Right lobe of liver (tissue), 6 donors: ENCODE measurements around the gene TACR1. TPM values are rescaled to one million over a fixed set of nuclear protein-coding genes. Genes with fewer than 3 reads are reported as not detected.

ENCODE experiments used
- ATAC-seq, 4 donors: fragments of 200-7000 bp; cut with Tn5 transposase; one replicate each; pipeline ENCODE4 v1.9.1; 2020; ENCODE audit warnings: mild to moderate bottlenecking in 4 of 4, moderate library complexity in 4 of 4
- DNase-seq, 3 donors: peaks; one replicate each; pipeline ENCODE4 v3.0.0-alpha.2; 2020
- H3K27ac ChIP-seq, 3 donors: fragments of 200-600 bp; one replicate each; pipeline ENCODE4 v1.8.0; 2022
- H3K27me3 ChIP-seq, 2 donors: fragments of 200-600 bp; one replicate each; pipeline ENCODE4 v1.8.0; 2022
- H3K36me3 ChIP-seq, 4 donors: fragments of 200-600 bp; sonication (generic) in 1 of 4; one replicate each; pipeline versions ENCODE4 v1.5.1 to v1.8.0; 2017 to 2022; ENCODE audit warnings: control low read depth in 1 of 4
- H3K4me1 ChIP-seq, 4 donors: fragments of 200-600 bp; sonication (generic) in 1 of 4; one replicate each; pipeline versions ENCODE4 v1.5.1 to v1.8.0; 2017 to 2022; ENCODE audit warnings: control low read depth in 1 of 4
- H3K4me3 ChIP-seq, 3 donors: fragments of 200-600 bp; one replicate each; pipeline ENCODE4 v1.8.0; 2022
- H3K9me3 ChIP-seq, 4 donors: fragments of 200-600 bp; sonication (generic) in 1 of 4; one replicate each; pipeline versions ENCODE4 v1.5.1 to v1.8.0; 2017 to 2022; ENCODE audit warnings: control low read depth in 1 of 4
- POLR2A ChIP-seq: fragments of 450-650 bp; IDR thresholded peaks from one replicate; pipeline ENCODE4 v1.6.1; 2017; ENCODE audit warnings: antibody characterized with exemption, mild to moderate bottlenecking
- WGBS: methylation state at CpG from one replicate; pipeline ENCODE4 v1.1.6; 2018; ENCODE audit warnings: low coverage, low lambda C conversion rate; ENCODE audit not compliant: insufficient coverage; ENCODE audit errors: missing lambda C conversion rate; 5-methylcytosine and 5-hydroxymethylcytosine counted together
- intact Hi-C, 2 donors: fragments of 100-400 bp; cut with DNase I; formaldehyde crosslinking; loops; one replicate each; pipeline versions ENCODE4 v1.11.2 to v1.14.1; 2022
- total RNA-seq, 6 experiments: library from RNA; depleted of rRNA in 2 of 6; stranded (reverse); fragments of >200 nt in 2 of 6; fragmentation: NEBNext Ultra II Directional in 3 of 6; extraction: Animal tissue kit (Norgen Biotek cat#: 25700) in 3 of 6; gene quantifications; one replicate each; pipeline versions ENCODE4 v1.1.0 to v1.2.4, GENCODE V29; 2016 to 2023
- TF ChIP-seq, protein P1 (sequence below), 4 donors: fragments of 200-600 bp in 3 of 4; fragments of 450-650 bp in 1 of 4; IDR thresholded peaks; one replicate each; pipeline versions ENCODE4 v1.5.1 to v1.8.0; 2016 to 2022; ENCODE audit warnings: antibody characterized with exemption in 4 of 4, mild to moderate bottlenecking in 2 of 4
- donor health status: DM: no; HTN: yes; CAD: no.
- donor health status: DM: no; HTN: no; CAD: no.
- donor health status: DM: no; HTN: no; CAD: no.
- donor health status: DM: no; HTN: yes; CAD: no.
- donor health status: DM: no; HTN: yes; CAD: no.

Gene TACR1
- total RNA-seq, 6 experiments from 2014 or later: not detected

DNA sequence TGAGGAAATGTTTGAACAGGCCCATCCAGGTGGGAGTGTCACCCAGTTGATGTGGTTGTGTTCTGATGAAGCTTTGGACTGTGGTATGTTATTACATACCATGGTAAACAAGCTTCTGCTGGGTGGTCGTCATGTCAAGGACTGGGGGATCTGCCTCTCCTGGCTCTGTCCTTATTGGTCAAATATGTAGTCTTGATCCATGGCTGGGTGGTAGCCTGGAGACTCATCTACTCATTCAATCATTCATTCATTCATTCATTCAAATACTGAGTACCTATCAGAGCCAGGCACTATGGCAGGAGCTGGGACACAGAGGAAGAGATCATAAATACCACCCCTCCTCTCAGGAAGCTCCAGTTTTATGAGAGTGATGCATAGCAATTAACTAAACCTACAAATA is 60.8 kb downstream of the TACR1 start:
- ATAC-seq: no peak
- Histone ChIP-seq H3K4me1 (no peaks in the 10 kb centered on the region), H3K9me3 (no peaks in the 10 kb centered on the region), H3K4me3 (no peak overlapping the region), H3K27me3 (no peaks in the 10 kb centered on the region), H3K36me3 (no peaks in the 10 kb centered on the region), H3K27ac (no peak overlapping the region)
- intact Hi-C loops: no loop called here
- no peak for DNase-seq
- no CpG with 5 or more reads among the region's 1 CpG for WGBS
- TF ChIP-seq, protein P1, sequence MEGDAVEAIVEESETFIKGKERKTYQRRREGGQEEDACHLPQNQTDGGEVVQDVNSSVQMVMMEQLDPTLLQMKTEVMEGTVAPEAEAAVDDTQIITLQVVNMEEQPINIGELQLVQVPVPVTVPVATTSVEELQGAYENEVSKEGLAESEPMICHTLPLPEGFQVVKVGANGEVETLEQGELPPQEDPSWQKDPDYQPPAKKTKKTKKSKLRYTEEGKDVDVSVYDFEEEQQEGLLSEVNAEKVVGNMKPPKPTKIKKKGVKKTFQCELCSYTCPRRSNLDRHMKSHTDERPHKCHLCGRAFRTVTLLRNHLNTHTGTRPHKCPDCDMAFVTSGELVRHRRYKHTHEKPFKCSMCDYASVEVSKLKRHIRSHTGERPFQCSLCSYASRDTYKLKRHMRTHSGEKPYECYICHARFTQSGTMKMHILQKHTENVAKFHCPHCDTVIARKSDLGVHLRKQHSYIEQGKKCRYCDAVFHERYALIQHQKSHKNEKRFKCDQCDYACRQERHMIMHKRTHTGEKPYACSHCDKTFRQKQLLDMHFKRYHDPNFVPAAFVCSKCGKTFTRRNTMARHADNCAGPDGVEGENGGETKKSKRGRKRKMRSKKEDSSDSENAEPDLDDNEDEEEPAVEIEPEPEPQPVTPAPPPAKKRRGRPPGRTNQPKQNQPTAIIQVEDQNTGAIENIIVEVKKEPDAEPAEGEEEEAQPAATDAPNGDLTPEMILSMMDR (IDR thresholded peaks at IDR 0.05): no peak
- TF ChIP-seq POLR2A: no peak

DNA sequence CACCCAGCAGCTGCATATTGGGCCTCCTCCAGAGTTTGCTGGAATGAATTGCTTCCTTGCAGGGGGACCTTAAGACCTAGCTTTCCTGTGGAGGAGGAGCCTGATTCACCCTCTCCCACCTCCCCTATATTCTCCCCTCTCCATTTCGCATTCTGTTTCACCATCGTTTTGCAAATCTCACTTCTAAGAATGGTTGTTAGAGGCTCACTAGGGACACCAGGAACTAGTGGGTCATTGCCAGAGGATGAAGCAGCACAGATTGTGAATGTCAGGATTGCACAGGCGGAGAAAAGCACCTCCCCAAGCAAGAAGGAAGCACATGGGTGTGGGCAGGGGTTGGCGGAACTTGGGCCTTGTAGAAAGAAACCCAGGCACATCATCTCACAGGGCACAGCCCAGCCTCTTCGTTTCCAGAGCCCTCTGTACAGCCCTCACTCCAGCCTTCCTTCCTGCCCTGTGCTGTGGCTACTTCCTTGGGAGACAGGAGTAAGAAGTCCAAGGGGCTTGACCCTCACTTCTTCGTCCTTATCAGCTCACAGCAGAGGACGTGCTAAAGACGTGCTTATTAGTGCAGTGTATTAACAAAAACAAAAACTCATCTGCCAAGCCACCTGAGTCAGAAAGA is 63.4 kb downstream of the TACR1 start:
- H3K4me1 ChIP-seq: peaks cover 0 to 4% (median 0%) of the 10 kb centered on the region in 4 donors
- intact Hi-C loops: no loop called here
- WGBS: 36% methylated on average over 7 of the region's 8 CpGs
- no peaks in the 10 kb centered on the region for H3K27me3 ChIP-seq
- H3K4me3 ChIP-seq: no peak overlapping the region
- H3K9me3 ChIP-seq: no peaks in the 10 kb centered on the region
- peak; percentile 51 to 91 (median 68) for ATAC-seq
- no peaks in the 10 kb centered on the region for H3K36me3 ChIP-seq
- TF ChIP-seq, protein P1 (IDR thresholded peaks at IDR 0.05): no peak
- TF ChIP-seq POLR2A: no peak
- no peak overlapping the region for H3K27ac ChIP-seq
- DNase-seq: no peak

DNA sequence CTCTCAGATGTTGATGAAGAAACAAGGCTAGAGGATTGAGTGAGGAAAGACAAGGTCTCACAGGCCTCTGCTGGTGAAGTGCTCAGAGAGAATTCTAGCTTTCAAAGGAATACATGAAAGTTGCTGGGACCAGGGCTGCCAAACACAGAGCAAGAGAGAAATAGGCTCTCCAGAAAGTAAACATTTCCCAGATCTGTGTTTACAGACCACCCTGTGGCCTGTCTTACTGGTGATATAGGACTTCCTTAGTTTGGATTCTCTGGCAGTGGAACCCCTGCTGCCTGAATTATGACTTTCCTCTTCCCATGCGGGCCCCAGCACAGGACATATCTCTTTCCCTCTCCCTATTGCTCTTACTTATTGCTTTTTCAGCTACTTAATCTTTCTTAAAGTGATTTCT is 64.5 kb downstream of the TACR1 start:
- H3K4me3 ChIP-seq: no peak overlapping the region
- ATAC-seq: no peak
- no peak for DNase-seq
- no peaks in the 10 kb centered on the region for H3K27me3 ChIP-seq
- intact Hi-C loops: no loop called here
- no peaks in the 10 kb centered on the region for H3K9me3 ChIP-seq
- 63% methylated on average over 1 of the region's 1 CpG for WGBS
- H3K27ac ChIP-seq: no peak overlapping the region
- H3K36me3 ChIP-seq: no peaks in the 10 kb centered on the region
- peaks cover 0 to 4% (median 0%) of the 10 kb centered on the region in 4 donors for H3K4me1 ChIP-seq
- TF ChIP-seq, protein P1 (IDR thresholded peaks at IDR 0.05): no peak
- TF ChIP-seq POLR2A: no peak

DNA sequence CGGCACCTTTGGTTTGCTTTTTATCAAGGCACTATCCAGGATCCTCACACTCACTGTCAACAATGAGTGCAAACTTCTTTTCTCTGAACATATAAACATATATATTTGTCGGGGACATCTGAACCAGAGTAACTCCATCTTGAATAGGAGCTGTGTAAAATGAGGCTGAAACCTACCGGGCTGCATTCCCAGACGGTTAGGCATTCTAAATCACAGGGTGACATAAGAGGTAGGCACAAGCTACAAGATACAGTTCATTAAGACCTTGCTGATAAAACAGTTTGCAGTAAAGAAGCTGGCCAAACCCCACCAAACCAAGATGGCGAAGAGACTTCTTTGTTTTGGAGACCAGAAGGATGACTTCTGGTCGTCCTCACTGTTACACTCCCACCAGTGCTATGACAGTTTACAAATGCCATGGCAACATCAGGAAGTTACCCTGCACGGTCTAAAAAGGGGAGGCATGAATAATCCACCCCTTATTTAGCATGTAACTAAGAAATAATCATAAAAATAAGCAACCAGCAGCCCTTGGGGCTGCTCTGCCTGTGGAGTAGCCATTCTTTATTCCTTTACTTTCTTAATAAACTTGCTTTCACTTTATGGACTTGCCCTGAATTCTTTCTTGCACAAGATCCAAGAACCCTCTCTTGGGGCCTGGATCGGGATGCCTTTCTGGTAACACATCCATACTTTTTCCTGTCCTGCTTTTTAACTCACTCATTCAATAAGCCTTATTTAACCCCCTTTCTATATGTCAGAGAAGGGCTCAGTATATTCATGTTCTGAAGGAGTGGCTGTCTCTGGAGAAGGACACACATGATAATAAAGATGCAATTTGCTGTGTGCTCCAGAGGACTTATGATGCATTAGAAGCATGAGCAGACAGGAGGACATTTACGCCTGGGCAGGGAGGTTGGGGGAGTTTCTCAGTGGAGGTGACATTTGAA is 65.4 kb downstream of the TACR1 start:
- Histone ChIP-seq H3K27ac (no peak overlapping the region), H3K9me3 (no peaks in the 10 kb centered on the region), H3K27me3 (no peaks in the 10 kb centered on the region), H3K4me1 (peaks cover 0 to 4% (median 0%) of the 10 kb centered on the region in 4 donors), H3K36me3 (no peaks in the 10 kb centered on the region), H3K4me3 (no peak overlapping the region)
- no peak for TF ChIP-seq POLR2A
- TF ChIP-seq, protein P1 (IDR thresholded peaks at IDR 0.05): no peak
- ATAC-seq (no peak), DNase-seq (no peak)
- intact Hi-C loops: no loop called here
- 78% methylated on average over 8 of the region's 9 CpGs for WGBS
